Myocyte (in vitro differentiated cells): ENCODE results near the gene RAB11FIP2. TPM values are rescaled to one million over a fixed set of nuclear protein-coding genes. Genes with fewer than 3 reads are reported as not detected.

Experiments used
- DNase-seq: peaks from one replicate; pipeline ENCODE4 v3.0.0-alpha.2; 2012; ENCODE audit warnings: low read depth
- total RNA-seq: library from RNA; depleted of rRNA; stranded (reverse); fragments of >200 nt; gene quantifications from 2 replicates; pipeline ENCODE4 v1.2.3, GENCODE V29; 2014

RAB11FIP2 gene
- total RNA-seq, 1 donor from 2014 or later: 36.1 TPM

- no peak for DNase-seq
These were observed 11.3 kb downstream of the RAB11FIP2 start for GRCh38 chr10:118035354-118036005.

DNA sequence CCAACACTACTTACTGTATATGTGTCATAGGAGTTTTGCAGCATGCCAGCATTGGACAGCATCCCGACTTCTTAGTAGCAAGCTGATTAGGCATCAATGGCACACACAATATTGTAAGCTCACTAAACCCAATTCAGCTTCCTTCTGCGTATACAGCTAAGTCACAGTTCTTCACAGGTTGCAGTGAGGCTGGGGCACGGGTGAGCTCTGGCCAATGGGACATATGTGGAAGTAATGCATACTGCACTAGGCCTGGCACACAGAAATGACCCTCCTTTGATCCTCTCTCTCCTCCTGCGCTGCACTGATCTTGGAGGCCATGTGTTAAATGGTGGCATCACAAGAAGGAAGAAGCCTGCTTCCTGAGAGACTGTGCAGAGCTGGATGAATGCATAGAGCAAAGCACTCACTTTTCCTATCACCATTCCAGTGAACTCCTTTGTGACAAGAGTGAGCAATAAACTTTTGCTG, 11.9 kb downstream of the RAB11FIP2 start:
- no peak for DNase-seq

- DNase-seq: no peak
These were observed 12.8 kb downstream of the RAB11FIP2 start for GRCh38 chr10:118033905-118034304.

- peak; percentile 34 for DNase-seq
These were observed 14.2 kb downstream of the RAB11FIP2 start for GRCh38 chr10:118032564-118032963.

- DNase-seq: peak; percentile 18
These were observed 15.2 kb downstream of the RAB11FIP2 start for GRCh38 chr10:118031351-118032075.

GRCh38 chr10:118028619-118029018, 18.1 kb downstream of the RAB11FIP2 start:
- no peak for DNase-seq

- no peak for DNase-seq
These were observed 19.3 kb downstream of the RAB11FIP2 start for GRCh38 chr10:118027397-118027796.

DNA sequence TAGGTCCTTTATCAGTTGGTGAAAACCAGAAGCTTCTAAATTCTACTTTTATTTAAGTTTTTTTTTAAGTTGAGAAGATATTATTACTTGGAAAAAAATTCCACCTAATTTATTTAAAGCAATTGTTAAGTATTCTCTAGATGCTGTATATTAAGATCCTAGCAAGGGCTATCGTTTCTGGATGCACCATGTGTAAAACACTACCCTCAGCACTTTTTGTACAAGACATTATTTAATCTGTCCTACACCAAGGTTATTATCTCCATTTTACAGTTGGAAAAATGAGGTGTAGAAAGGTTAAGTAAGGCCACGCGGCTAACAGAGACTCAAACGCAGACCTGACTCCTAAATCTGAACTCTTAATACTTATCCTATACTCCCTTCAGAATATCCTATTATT, 19.8 kb downstream of the RAB11FIP2 start:
- DNase-seq: no peak

DNA sequence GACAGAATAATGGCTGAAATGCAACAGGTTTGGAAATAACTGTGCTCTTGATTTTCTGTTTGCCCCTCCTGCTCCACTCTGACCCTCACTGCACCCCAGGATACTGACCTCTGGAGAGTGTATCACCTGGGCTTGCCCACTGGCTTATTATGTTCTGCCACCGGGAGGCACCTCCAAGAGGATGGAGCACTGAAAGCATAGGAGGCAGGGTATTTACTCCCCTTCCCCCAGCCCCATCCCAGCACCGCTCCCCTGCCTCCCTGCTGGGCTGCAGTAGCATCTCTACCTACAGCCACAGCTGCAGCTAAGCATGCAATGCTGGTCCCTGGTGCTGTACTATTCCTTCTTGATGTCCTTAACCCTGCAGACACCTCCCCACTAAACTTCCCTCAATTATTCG, 26.4 kb downstream of the RAB11FIP2 start:
- DNase-seq: no peak

GRCh38 chr10:118017850-118018249, 28.9 kb downstream of the RAB11FIP2 start:
- no peak for DNase-seq

DNA sequence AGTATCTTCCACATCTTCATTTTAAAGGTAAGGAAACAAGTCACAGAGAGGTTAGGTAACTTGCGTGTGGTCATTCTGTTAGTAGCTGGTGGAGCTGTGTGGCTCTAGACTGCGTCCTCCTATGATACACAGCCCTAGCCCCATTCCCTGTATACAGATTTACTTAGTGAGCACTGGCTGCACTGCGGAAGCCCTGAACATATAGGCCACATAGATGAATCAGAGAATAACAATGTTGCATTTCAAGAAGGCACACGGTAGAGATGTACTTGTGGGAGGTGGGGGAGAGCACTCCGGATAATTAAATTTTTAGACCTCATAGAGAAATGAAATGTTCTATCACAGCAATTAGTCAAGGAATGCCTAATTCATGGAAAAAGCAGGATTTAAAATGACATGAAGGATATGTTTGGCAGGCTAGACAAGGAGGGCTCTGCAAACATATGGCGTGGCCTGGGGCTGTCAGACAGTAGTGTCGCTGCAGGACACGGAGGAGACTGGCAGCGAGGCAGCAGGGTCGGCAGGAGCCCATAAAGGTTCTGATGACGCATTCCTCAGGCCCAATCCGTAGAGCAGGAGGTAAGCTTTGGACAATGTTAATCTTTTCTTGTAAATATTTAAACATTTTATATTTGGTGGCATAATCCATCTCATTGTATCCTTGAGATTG, 29.5 kb downstream of the RAB11FIP2 start:
- DNase-seq: no peak

- no peak for DNase-seq
These were observed 33.7 kb downstream of the RAB11FIP2 start for GRCh38 chr10:118012952-118013525.

GRCh38 chr10:118007773-118008172, 39.0 kb downstream of the RAB11FIP2 start:
- DNase-seq: peak; percentile 51

DNA sequence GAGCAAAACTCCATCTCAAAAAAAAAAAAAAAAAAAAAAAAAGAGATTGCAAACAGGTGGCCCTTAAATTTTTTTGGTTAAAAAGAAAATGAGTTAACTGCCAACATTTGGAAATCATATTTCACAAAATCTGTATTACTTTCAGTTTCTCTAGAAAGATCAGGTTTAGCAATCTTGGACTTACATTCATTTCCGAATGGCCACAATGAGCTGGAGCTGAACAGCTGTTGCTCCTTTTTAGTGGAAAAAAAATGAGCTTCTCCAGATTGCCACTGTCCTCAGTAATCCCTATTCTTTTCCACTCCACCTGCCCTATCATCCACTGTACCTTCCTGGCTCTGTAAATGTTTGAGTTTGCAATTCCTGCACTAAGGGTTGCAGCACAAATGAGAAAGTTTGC, 43.6 kb downstream of the RAB11FIP2 start:
- peak; percentile 41 for DNase-seq

DNA sequence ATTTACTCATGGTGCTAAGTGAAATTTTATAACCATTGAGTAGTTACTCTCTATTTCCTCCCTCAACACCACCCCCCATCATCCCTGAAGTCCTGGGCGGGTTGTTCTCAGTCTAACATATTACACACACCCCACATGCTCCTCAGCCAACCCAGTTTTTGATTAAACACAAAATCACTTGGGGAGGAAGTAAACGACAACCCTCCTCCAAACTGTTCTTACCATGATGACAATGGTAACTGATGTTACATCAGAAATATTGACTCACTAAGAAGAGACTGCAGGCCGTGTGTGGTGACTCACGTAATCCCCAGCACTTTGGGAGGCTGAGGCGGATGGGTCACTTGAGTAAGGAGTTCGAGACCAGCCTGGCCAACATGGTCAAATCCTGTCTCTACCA, 44.2 kb downstream of the RAB11FIP2 start:
- DNase-seq: no peak

DNA sequence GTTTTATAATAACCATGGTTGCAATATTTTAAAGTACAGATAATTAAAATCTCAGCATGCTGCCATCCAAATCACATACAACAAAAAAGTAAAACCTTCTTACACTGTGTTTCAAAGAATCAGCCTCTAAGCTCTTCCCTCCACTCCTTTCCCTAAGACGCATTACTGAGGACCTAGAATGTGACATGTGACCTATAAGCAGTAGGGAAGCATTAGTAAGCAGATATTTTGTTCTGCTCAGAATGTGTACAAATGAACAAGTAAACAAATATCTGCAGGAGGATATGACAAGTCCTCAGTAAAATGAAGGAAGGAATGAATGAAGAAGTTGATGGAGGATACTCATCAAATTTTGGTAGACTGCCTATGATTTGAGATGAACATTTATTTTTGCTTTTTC, 49.1 kb downstream of the RAB11FIP2 start:
- DNase-seq: no peak

GRCh38 chr10:117996709-117997108, 50.0 kb downstream of the RAB11FIP2 start:
- DNase-seq: no peak

GRCh38 chr10:117994771-117995170, 52.0 kb downstream of the RAB11FIP2 start:
- no peak for DNase-seq

DNA sequence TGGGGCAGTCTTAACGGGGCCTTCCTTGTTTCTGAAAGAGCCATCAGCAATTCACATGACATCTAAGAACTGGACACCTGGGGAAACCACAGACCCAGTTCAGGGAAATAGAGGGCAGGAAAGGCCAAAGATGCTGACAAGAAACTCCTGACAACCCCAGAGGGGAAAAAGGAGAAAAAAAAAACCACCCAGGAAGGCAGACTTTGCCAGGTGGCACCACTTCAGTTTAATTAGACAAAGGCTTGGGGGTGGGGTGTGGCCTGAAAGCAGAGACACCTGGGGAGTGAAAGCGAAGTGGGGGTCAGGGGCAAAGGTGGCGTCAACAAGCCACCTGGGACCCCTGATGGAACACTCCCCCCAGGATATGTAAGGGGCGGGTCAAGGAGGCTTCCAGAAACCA, 53.6 kb downstream of the RAB11FIP2 start:
- no peak for DNase-seq

GRCh38 chr10:117991701-117992100, 55.0 kb downstream of the RAB11FIP2 start:
- DNase-seq: no peak

GRCh38 chr10:117989962-117990361, 56.8 kb downstream of the RAB11FIP2 start:
- DNase-seq: no peak

GRCh38 chr10:117988814-117989213, 57.9 kb downstream of the RAB11FIP2 start:
- no peak for DNase-seq
